ENCODE data around the gene DDAH1. TPM values are rescaled to one million over a fixed set of nuclear protein-coding genes. Genes with fewer than 3 reads are reported as not detected.

The DDAH1 gene
- total and polyA plus RNA-seq, 2 of the 8 experiments (the other 6 are each of a cell fraction or from before 2014, with no cell fraction given) = 22.8 to 54.5 TPM

DNA sequence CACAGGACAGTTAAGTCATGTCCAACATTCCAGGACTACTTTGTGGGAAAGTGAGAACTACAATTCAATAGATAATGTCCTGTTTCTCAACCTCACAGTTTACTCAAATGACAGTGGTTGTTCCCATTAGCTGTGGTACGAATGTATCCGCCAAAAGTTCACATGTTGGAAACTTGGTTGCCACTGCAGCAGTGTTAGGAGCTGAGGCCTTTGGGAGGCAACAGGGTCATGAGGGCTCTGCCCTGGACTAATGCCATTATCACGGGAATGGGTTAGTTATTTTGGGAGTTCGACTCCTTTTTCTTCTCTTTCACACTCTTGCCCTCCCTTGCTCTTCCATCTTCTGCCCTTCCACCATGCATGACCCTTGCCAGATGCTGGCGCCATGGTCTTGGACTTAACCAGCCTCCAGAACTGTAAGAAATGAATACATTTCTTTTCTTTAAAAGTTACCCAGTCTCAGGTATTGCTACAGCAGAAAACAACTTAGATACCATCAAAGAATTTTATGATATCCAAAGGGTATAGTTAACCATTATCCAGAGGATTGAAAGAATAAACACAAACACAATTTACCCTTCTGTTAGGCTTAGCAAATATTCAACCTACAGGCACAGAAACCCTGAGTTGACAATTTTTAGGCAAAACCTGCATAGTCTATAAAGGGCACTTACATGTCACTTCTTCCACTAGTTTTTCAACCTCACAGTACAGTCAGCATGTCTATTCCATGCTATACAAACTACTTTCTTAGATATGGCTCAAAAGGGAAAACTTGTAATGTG lies 196.0 kb downstream of the DDAH1 start (continued):
- no peak for TF ChIP-seq SIN3A (conservative IDR thresholded peaks at IDR 0.05 in 1 of 2, IDR thresholded peaks at IDR 0.05 in 1 of 2; ENCODE audit: low read depth in 1 of 2, low read length in 2 of 2)
- TF ChIP-seq SP1 (IDR thresholded peaks at IDR 0.05; ENCODE audit: low read depth, low read length) = no peak
- no peak for TF ChIP-seq TAF7 (optimal IDR thresholded peaks at IDR 0.05; ENCODE audit: borderline replicate concordance, low read depth, low read length)
- no peak for TF ChIP-seq GTF2F1 (IDR thresholded peaks at IDR 0.05; ENCODE audit: borderline replicate concordance, low read depth, low read length)
- no peak for TF ChIP-seq KDM1A (IDR thresholded peaks at IDR 0.05; ENCODE audit: borderline replicate concordance, low read length)

Small RNA genes within 50 kb of the gene (small RNA-seq; reads per million reads assigned to genes)
- not detected for gene RF00019 (ENCODE audit: insufficient read depth)

Other genes with a start within 250 kb of the DDAH1 start
- 39.1 and 39.3 TPM in 2 replicates for gene C1orf52, start 205.5 kb downstream of the DDAH1 start, total RNA-seq (2021; fragmentation: NEBNext Ultra II Directional; extraction: Animal tissue kit (Norgen Biotek cat#: 25700))
- gene C1orf52, start 205.5 kb downstream of the DDAH1 start, polyA plus RNA-seq (2011; rRNA removed) = 29.2 and 46.9 TPM in 2 replicates
- gene BCL10, start 188.5 kb downstream of the DDAH1 start, total RNA-seq (2021; fragmentation: NEBNext Ultra II Directional; extraction: Animal tissue kit (Norgen Biotek cat#: 25700)) = 24.6 and 29.6 TPM in 2 replicates
- gene BCL10, start 188.5 kb downstream of the DDAH1 start, polyA plus RNA-seq (2011; rRNA removed) = 5.0 and 7.4 TPM in 2 replicates
- gene CCN1, start 115.6 kb upstream of the DDAH1 start, total RNA-seq (2021; fragmentation: NEBNext Ultra II Directional; extraction: Animal tissue kit (Norgen Biotek cat#: 25700)) = 108 and 113 TPM in 2 replicates
- gene CCN1, start 115.6 kb upstream of the DDAH1 start, polyA plus RNA-seq (2011; rRNA removed) = 19.1 and 29.7 TPM in 2 replicates
- 17.2 and 17.3 TPM in 2 replicates for gene ZNHIT6, start 243.3 kb upstream of the DDAH1 start, total RNA-seq (2021; fragmentation: NEBNext Ultra II Directional; extraction: Animal tissue kit (Norgen Biotek cat#: 25700))
- 3.5 and 5.9 TPM in 2 replicates for gene ZNHIT6, start 243.3 kb upstream of the DDAH1 start, polyA plus RNA-seq (2011; rRNA removed)